Activated CD8-positive, alpha-beta T cell treated with anti-CD3 and anti-CD28 coated beads for 36 hours (primary cell): ENCODE results near the gene ZNF670. TPM values are rescaled to one million over a fixed set of nuclear protein-coding genes. Genes with fewer than 3 reads are reported as not detected.

Experiments
- ATAC-seq: fragments of 200-7000 bp; cut with Tn5 transposase; one replicate; pipeline ENCODE4 v1.10.0; 2021; ENCODE audit warnings: mild to moderate bottlenecking, moderate library complexity
- CTCF ChIA-PET: fragments of 350-600 bp; sonication (Branson Sonifier 250); formaldehyde crosslinking; loops from one replicate; lab custom pipeline; 2021; ENCODE audit warnings: antibody characterized with exemption; lab: Charles Lee
- POLR2A ChIA-PET: fragments of 350-600 bp; sonication (Branson Sonifier 250); formaldehyde crosslinking; loops from one replicate; lab custom pipeline; 2021; ENCODE audit warnings: antibody characterized with exemption; lab: Charles Lee
- DNase-seq: peaks from one replicate; pipeline ENCODE4 v3.0.0-alpha.2; 2020
- H3K27ac Mint-ChIP-seq: one replicate; pipeline ENCODE4 v1.8.0; 2021; ENCODE audit warnings: mild to moderate bottlenecking, mixed read lengths
- H3K27me3 Mint-ChIP-seq: one replicate; pipeline ENCODE4 v1.8.0; 2021; ENCODE audit warnings: mixed read lengths
- H3K36me3 Mint-ChIP-seq: one replicate; pipeline ENCODE4 v1.8.0; 2021; ENCODE audit warnings: low read depth, mixed read lengths
- H3K4me1 Mint-ChIP-seq: one replicate; pipeline ENCODE4 v1.8.0; 2021; ENCODE audit warnings: low read depth, mixed read lengths
- H3K4me3 Mint-ChIP-seq: one replicate; pipeline ENCODE4 v1.8.0; 2021; ENCODE audit warnings: mild to moderate bottlenecking, moderate library complexity, mixed read lengths
- H3K9me3 Mint-ChIP-seq: one replicate; pipeline ENCODE4 v1.8.0; 2021; ENCODE audit warnings: mixed read lengths
- intact Hi-C: fragments of 100-400 bp; cut with micrococcal nuclease; formaldehyde crosslinking; loops from one replicate; pipeline ENCODE4 v1.10.0; 2022
- total RNA-seq, 2 experiments: library from RNA; stranded (reverse); gene quantifications; one replicate each; pipeline ENCODE4 v1.2.3, GENCODE V29; 2021
- TF ChIP-seq, protein P1 (sequence below): fragments of 200-600 bp; IDR thresholded peaks from one replicate; pipeline ENCODE4 v1.8.0; 2022; ENCODE audit warnings: antibody characterized with exemption, mild to moderate bottlenecking

The ZNF670 gene
- total RNA-seq, 2 experiments from 2014 or later, result 3.3 to 4.0 TPM

DNA sequence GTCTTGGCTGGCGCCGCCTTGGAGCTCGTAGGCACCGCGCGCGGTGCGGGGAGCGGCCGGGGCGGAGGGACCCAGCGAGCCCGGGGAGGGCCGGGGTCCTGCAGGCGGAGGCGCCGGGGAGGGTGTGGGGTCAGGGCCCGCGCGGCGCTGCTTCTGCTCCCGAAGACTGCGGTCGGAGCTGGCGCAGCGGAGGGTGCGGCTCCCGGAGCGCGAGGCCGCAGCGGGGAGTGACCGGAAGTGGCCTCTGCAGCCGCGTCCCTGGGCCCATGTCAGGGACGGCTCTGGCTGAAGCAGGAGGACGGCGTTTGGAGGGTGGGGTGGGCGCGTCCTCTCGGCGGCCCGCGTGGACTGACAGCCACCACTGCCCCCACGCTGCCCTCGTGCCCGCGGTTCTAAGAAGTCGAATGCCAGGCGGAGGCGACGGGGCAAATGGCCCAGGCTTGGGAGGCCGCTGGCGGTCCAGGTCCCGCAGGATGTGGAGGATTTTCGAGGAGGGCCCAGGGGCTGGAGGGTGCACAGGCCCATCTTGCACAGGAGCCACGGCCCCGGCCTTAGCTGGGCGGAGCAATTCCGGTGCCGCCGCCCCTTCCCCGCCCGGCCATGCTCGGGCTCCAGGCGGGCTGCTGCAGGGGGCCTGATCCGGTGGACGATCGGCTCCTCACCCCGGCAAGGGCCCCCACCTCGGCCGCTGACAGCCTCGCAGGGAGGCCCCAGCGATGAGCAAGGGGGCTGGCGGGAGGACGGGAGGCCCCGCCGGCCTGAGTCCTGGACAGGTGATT, 33.3 kb upstream of the ZNF670 start:
- CTCF ChIA-PET, result no interaction called here
- no peak for DNase-seq
- H3K27ac Mint-ChIP-seq, result no peak overlapping the region
- H3K9me3 Mint-ChIP-seq, result peaks cover 3% of the 10 kb centered on the region
- H3K4me3 Mint-ChIP-seq, result no peak overlapping the region
- H3K36me3 Mint-ChIP-seq, result no peaks in the 10 kb centered on the region
- POLR2A ChIA-PET, result no interaction called here
- TF ChIP-seq, protein P1, sequence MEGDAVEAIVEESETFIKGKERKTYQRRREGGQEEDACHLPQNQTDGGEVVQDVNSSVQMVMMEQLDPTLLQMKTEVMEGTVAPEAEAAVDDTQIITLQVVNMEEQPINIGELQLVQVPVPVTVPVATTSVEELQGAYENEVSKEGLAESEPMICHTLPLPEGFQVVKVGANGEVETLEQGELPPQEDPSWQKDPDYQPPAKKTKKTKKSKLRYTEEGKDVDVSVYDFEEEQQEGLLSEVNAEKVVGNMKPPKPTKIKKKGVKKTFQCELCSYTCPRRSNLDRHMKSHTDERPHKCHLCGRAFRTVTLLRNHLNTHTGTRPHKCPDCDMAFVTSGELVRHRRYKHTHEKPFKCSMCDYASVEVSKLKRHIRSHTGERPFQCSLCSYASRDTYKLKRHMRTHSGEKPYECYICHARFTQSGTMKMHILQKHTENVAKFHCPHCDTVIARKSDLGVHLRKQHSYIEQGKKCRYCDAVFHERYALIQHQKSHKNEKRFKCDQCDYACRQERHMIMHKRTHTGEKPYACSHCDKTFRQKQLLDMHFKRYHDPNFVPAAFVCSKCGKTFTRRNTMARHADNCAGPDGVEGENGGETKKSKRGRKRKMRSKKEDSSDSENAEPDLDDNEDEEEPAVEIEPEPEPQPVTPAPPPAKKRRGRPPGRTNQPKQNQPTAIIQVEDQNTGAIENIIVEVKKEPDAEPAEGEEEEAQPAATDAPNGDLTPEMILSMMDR, result no peak
- peak; percentile 12 for ATAC-seq
- H3K27me3 Mint-ChIP-seq, result peaks cover 46% of the 10 kb centered on the region
- intact Hi-C loops, result loop anchor here (10.0 kb wide), 1 partner anchor 187 kb away; no protein-coding TSS in a partner anchor
- peaks cover 11% of the 10 kb centered on the region for H3K4me1 Mint-ChIP-seq

DNA sequence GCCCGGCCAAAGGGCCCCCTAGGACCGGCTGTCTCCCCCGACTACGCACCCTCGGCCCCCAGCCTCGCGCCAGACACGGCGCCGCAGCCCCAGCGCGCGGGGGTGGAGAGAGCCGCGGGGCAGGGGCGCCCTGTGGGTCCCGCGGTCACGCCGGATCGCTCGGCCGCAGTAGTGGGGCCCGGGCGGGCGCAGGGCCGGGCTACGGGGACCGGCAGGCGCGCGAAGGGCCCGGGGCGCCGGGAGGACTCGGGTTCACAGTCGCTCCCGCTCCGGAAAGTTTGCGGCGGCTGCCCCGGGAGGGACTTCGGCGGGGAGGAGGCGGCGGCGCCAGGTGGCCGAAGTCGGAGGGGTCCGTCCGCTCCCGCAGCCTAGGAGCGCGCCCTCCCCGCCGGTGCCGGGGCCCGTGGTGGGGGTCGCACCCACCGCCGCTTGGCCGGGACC, 32.7 kb upstream of the ZNF670 start:
- intact Hi-C loops, result loop anchor here (10.0 kb wide), 1 partner anchor 186 kb away; no protein-coding TSS in a partner anchor
- DNase-seq, result no peak
- Mint-ChIP-seq H3K27me3 (peaks cover 47% of the 10 kb centered on the region), H3K36me3 (no peaks in the 10 kb centered on the region), H3K27ac (no peak overlapping the region), H3K4me3 (peak overlapping the region; percentile 72), H3K4me1 (peaks cover 11% of the 10 kb centered on the region), H3K9me3 (peaks cover 3% of the 10 kb centered on the region)
- ATAC-seq, result peak; percentile 30
- ChIA-PET CTCF (no interaction called here), POLR2A (interaction anchor here (0.8 kb wide), 1 partner anchor 33 kb away, joined by 3 read pairs; the partner anchor contains the start of gene ZNF670)
- TF ChIP-seq, protein P1, result no peak

DNA sequence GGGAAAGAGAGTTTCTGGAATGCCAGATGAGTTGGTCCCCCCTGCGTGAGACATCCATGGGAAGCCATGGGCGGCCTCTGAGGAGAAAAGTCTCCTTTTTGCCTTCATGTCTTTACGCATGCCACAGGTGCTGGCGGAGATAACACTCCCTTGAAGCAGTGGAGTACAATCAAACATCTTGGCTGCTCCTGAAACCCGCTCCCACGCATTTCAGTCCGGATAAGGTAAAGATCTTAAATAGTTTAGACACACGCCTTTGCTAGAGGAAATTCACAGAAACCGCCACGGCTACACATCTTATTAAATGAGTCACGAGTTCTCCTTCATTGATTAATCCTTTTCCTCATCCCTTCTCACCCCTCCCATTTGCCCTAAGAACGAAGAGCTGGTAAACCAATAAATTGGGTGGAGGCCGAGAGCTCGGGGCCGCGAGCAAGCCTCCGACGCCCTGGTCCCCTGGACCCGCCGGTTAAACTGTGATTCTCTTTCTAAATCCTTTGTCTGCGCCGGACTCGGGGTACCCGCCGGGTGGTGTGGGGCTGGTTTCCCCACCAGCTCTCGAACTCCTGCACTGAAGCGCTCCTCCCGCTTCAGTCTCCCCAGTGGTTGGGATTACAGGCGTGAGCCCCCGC, 32.1 kb upstream of the ZNF670 start:
- intact Hi-C loops, result loop anchor here (10.0 kb wide), 1 partner anchor 186 kb away; no protein-coding TSS in a partner anchor
- TF ChIP-seq, protein P1, result no peak
- Mint-ChIP-seq H3K27me3 (peaks cover 49% of the 10 kb centered on the region), H3K27ac (peak overlapping the region; percentile 14), H3K36me3 (no peaks in the 10 kb centered on the region), H3K4me1 (peaks cover 11% of the 10 kb centered on the region), H3K9me3 (peaks cover 3% of the 10 kb centered on the region), H3K4me3 (peak overlapping the region; percentile 72)
- ChIA-PET POLR2A (interaction anchor here (0.8 kb wide), 1 partner anchor 32 kb away, joined by 3 read pairs; the partner anchor contains the start of gene ZNF670), CTCF (no interaction called here)
- DNase-seq, result peak; percentile 81
- ATAC-seq, result peak; percentile 52

DNA sequence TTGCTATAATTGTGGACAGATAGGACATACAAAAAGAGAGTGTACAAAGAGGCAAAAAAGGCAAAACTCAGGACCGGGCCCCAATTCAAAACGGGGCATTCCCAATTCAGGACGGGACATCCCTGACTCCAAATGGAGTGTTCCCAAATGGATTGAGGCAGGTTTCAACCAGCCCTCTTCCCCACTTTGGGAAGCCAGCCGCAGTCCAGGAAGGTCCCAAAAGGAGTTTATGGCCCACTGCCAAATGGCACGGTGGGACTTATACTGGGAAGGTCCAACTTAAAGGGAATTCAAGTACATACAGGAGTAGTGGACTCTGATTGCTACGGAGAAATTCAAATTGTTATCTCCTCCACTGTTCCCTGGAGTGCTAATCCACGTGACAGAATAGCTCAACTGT, 29.1 kb upstream of the ZNF670 start:
- intact Hi-C loops, result no loop called here
- Mint-ChIP-seq H3K9me3 (peaks cover 10% of the 10 kb centered on the region), H3K27me3 (peaks cover 41% of the 10 kb centered on the region), H3K27ac (no peak overlapping the region), H3K36me3 (peaks cover 8% of the 10 kb centered on the region), H3K4me3 (no peak overlapping the region), H3K4me1 (peaks cover 24% of the 10 kb centered on the region)
- ATAC-seq, result no peak
- TF ChIP-seq, protein P1, result no peak
- no peak for DNase-seq
- CTCF ChIA-PET, result no interaction called here
- POLR2A ChIA-PET, result no interaction called here
